Measurements from ENCODE around the gene ADRA2B.
"Not testable (repeated sequence)": the region's sequence is repeated elsewhere in the genome, so short reads cannot be mapped to it uniquely, and the experiment has no call there.

The ADRA2B gene

DNA sequence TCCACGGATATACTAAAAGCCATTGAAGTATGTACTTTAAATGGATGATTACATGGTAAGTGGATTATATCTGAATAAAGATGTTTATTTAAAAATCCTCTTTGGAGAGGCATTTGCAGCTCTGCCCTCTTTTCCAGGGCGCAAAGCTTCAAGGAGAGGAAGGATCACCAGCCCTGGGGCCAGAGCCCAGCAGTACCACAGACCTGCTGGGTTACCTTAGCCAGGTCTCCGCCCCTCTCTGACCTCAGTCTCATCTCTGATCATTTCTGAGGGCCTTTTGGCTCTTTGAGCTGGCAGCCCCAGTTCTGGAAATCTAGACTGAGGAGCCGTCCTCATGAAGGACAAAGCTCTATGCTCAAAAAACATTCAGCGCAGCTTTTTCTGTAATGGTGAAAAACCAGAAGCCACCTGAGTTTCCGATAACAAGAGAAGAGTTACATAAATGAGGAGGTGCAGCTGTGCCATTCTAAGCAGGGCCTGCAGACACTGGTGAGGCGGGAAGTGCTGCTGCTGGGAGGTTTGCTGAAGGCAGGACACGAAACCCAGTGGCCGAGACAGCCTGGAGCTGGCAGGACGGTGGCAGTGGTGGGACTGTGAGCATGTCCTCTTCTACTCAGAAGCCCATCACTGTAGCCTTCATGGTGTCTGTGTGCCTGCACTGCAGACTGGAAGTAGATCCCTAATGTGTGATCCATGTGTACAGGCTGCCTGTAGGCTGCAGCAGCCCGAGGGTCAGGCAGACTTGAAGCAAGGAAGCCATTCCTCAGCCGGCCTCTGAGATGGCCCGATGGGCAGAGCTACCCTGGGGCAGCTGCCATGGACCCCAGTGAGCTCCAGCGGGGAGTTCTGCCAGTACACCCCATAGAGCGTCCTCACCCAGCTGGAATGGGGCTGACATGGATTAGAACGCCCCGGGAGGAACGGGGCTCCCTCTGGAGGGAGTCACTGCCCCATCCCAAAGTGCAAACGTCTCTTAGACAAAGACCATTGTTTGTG, 27.7 kb downstream of the ADRA2B start:
- no peaks in the 10 kb centered on the region for H3K36me3 ChIP-seq (ENCODE audit: control insufficient read depth, insufficient read depth, low read length)
- no peak overlapping the region for H3K27ac ChIP-seq (ENCODE audit: insufficient read depth, low read depth, low read length, poor library complexity, severe bottlenecking)
- H3K4me1 ChIP-seq (ENCODE audit: control insufficient read depth, insufficient read depth, low read length): no peaks in the 10 kb centered on the region
- H3K4me3 ChIP-seq (ENCODE audit: insufficient read depth, low read depth, low read length): no peak overlapping the region
- H3K27me3 ChIP-seq (ENCODE audit: control insufficient read depth, insufficient read depth, low read length, poor library complexity, severe bottlenecking): no peaks in the 10 kb centered on the region
- H3K9me3 ChIP-seq (ENCODE audit: control insufficient read depth, low read length): no peaks in the 10 kb centered on the region
- 87 to 89% methylated on average over 19 of the region's 19 CpGs for WGBS, 2 experiments

DNA sequence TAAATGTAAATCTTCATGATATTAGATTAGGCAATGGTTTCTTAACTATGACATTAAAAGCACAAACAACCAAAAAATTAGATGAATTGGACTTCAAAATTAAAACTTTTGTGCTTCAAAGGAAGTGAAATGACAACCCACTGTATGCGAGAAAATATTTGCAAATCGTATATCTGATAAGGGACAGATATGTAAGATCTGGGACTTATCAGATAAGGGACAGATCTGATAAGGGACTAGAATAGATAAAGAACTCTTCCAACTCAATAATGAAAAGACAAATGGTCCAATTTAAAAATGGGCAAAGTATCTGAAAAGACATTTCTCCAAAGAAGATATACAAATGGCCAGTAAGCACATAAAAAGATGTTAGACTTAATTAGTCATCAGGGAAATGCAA, 29.2 kb downstream of the ADRA2B start:
- no peaks in the 10 kb centered on the region for H3K27me3 ChIP-seq (ENCODE audit: control insufficient read depth, insufficient read depth, low read length, poor library complexity, severe bottlenecking)
- WGBS, 2 experiments: 91 to 93% methylated on average over 2 of the region's 2 CpGs
- no peak overlapping the region for H3K27ac ChIP-seq (ENCODE audit: insufficient read depth, low read depth, low read length, poor library complexity, severe bottlenecking)
- H3K4me1 ChIP-seq (ENCODE audit: control insufficient read depth, insufficient read depth, low read length): no peaks in the 10 kb centered on the region
- no peaks in the 10 kb centered on the region for H3K9me3 ChIP-seq (ENCODE audit: control insufficient read depth, low read length)
- no peak overlapping the region for H3K4me3 ChIP-seq (ENCODE audit: insufficient read depth, low read depth, low read length)
- no peaks in the 10 kb centered on the region for H3K36me3 ChIP-seq (ENCODE audit: control insufficient read depth, insufficient read depth, low read length)

DNA sequence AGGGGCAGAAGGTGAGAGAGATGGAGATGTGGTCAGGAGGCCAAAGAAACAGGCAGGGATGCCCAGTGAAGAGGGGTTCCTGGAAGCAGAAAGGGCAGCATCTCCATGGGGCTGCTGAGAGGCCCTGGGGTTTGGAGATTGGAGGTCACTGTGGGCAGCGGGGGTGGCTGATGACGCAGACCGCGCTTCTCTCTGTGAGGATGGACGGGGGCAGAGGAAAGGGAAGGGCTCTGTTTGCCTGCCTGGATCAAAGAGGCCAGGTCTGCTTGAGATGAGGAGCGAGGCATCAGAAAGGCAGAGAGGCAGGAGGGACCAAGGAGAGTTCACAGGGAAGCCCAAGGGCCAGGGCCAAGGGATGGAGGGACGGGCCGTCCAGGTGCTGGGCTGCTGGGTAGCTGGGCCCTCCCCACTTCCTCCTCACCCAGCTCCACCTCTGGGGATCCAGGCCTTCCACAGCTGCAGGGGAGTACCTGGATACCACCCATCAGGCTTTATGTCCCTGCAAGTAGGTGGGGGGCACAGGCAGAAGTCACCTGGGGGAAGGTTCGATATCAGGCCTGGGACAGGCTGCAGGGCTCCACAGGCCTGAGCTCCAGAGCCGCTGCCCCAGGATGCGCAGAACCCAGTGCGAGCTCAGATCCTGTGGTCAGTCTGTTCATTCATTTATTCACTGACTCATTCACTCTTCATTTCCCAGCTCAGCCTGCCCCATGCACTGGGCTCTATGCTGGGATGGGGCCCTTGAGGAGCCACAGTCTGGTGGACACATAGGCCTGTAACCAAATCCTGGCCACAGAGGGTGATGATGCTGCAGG, 30.6 kb downstream of the ADRA2B start:
- no peaks in the 10 kb centered on the region for H3K9me3 ChIP-seq (ENCODE audit: control insufficient read depth, low read length)
- H3K36me3 ChIP-seq (ENCODE audit: control insufficient read depth, insufficient read depth, low read length): no peaks in the 10 kb centered on the region
- no peak overlapping the region for H3K4me3 ChIP-seq (ENCODE audit: insufficient read depth, low read depth, low read length)
- no peaks in the 10 kb centered on the region for H3K27me3 ChIP-seq (ENCODE audit: control insufficient read depth, insufficient read depth, low read length, poor library complexity, severe bottlenecking)
- no peaks in the 10 kb centered on the region for H3K4me1 ChIP-seq (ENCODE audit: control insufficient read depth, insufficient read depth, low read length)
- 93 to 94% methylated on average over 12 of the region's 12 CpGs for WGBS, 2 experiments
- no peak overlapping the region for H3K27ac ChIP-seq (ENCODE audit: insufficient read depth, low read depth, low read length, poor library complexity, severe bottlenecking)

DNA sequence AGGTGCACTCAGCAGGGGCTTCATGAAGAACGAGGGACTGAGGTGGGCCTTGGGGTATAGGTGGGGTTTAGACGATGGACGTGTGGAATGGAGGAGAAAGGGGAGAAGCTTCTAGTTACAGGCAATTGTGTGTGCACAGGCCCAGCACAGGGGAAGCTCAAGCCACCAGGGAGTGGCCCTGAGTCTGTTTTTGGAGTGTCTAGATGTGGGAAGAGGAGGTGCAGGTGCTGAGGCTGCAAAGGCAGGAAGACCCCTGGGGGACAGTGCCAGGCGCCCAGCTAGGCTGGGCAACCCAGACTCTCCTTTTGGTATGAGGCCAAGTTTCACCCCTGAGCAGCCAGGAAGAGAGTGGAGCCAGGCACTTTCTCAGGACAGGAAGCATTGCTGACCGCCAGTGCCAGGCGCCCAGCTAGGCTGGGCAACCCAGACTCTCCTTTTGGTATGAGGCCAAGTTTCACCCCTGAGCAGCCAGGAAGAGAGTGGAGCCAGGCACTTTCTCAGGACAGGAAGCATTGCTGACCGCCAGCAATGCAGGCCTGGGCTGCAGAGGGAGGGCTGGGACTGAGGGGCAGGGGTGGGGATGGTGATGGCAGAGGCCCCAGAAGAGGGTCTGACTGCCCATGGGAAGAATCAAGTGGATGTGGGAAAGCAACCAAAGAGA, 31.4 kb downstream of the ADRA2B start:
- not testable (repeated sequence) for H3K9me3 ChIP-seq (ENCODE audit: control insufficient read depth, low read length); H3K27ac ChIP-seq (ENCODE audit: insufficient read depth, low read depth, low read length, poor library complexity, severe bottlenecking); H3K4me1 ChIP-seq (ENCODE audit: control insufficient read depth, insufficient read depth, low read length); H3K27me3 ChIP-seq (ENCODE audit: control insufficient read depth, insufficient read depth, low read length, poor library complexity, severe bottlenecking); H3K4me3 ChIP-seq (ENCODE audit: insufficient read depth, low read depth, low read length); H3K36me3 ChIP-seq (ENCODE audit: control insufficient read depth, insufficient read depth, low read length)
- WGBS, 2 experiments: 92 to 94% methylated on average over 5 of the region's 7 CpGs

DNA sequence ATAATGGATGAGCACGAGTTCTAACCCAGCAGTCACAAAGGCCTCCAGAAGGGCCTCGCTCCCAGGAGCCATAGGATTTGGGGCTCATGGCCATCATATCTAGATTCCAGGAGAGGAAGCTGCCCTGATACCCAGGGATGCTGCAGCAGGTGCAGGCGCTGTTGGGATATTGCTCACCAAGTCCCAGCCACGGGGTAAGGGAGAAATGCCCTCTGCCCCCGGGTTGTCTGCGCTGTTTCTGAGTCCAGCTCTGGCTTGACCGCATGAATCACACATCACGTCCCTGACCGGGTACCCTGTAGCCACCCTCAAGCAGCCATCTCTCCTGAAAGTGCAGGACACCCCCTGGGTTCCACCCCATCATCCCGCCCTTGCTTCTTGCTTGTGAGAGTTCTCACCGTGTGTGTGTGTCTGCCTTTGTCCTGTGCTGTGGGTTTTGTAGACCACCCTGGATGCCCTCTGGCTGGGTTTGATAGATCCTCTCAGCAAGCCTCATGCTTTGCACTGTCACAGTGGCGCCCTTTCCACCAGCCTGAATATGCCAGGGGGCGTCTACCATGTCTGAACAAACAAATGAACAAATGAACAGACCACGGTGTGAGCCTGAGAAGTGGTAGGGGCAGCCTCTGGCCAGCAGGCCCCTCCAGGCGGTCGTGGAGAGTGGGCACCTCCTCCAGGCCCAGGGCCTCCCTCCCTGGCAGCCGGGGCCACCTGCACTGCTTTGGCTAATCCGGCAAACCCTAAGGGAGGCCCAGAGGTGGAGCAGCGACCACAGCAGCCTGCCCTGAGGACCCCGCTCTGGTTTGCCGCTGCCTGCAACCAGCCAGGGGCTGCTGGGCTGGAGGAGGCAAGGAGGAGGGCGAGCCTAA, 32.1 kb downstream of the ADRA2B start:
- 92 to 93% methylated on average over 22 of the region's 22 CpGs for WGBS, 2 experiments
- H3K4me1 ChIP-seq (ENCODE audit: control insufficient read depth, insufficient read depth, low read length): no peaks in the 10 kb centered on the region
- no peaks in the 10 kb centered on the region for H3K36me3 ChIP-seq (ENCODE audit: control insufficient read depth, insufficient read depth, low read length)
- H3K27me3 ChIP-seq (ENCODE audit: control insufficient read depth, insufficient read depth, low read length, poor library complexity, severe bottlenecking): no peaks in the 10 kb centered on the region
- H3K9me3 ChIP-seq (ENCODE audit: control insufficient read depth, low read length): no peaks in the 10 kb centered on the region
- no peak overlapping the region for H3K27ac ChIP-seq (ENCODE audit: insufficient read depth, low read depth, low read length, poor library complexity, severe bottlenecking)
- no peak overlapping the region for H3K4me3 ChIP-seq (ENCODE audit: insufficient read depth, low read depth, low read length)

DNA sequence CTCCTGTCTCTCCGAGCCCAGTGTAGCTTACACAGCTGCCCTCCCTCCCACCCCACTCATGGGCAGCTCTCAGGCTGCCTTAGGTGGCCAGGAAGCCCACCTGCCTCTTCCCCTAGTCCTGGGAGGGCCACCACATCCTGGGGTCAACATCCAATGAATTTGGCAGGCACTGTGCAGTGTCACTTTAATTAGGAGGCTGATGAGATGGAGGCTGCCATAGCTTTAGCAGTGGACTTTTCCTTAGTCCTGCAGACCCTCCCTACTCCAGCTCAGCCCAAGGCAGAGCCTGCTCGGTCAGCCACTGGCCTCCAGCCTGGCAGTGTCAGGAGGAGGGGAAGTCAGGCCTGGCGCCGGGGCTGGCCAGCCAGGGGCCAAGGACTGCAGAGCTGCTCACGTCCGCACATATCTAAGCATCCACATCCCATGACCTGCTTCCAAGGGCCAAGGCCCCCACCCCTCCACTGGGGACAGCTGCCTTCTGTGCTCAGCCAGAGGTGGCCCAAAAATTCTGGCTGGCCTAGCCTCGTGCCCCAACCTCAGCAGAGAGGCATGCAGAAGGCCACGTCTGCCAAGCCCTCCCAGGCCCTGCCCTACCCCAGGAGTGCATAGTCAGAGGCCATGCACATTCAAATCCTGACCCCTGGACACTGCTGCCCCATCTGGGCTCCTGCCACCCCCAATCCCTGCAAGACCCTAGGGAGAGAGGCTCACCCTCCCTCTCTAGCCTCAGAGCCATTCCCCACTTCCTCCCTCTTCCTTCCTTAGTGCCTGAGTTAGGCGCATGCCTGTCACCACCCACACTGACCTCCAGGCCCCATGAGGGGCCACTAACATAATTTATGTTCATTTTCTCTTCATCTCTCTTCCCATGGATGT, 33.1 kb downstream of the ADRA2B start:
- H3K4me3 ChIP-seq (ENCODE audit: insufficient read depth, low read depth, low read length): no peak overlapping the region
- WGBS, 2 experiments: 92 to 93% methylated on average over 9 of the region's 9 CpGs
- H3K4me1 ChIP-seq (ENCODE audit: control insufficient read depth, insufficient read depth, low read length): no peaks in the 10 kb centered on the region
- H3K27ac ChIP-seq (ENCODE audit: insufficient read depth, low read depth, low read length, poor library complexity, severe bottlenecking): no peak overlapping the region
- H3K27me3 ChIP-seq (ENCODE audit: control insufficient read depth, insufficient read depth, low read length, poor library complexity, severe bottlenecking): no peaks in the 10 kb centered on the region
- H3K9me3 ChIP-seq (ENCODE audit: control insufficient read depth, low read length): no peaks in the 10 kb centered on the region
- H3K36me3 ChIP-seq (ENCODE audit: control insufficient read depth, insufficient read depth, low read length): no peaks in the 10 kb centered on the region

DNA sequence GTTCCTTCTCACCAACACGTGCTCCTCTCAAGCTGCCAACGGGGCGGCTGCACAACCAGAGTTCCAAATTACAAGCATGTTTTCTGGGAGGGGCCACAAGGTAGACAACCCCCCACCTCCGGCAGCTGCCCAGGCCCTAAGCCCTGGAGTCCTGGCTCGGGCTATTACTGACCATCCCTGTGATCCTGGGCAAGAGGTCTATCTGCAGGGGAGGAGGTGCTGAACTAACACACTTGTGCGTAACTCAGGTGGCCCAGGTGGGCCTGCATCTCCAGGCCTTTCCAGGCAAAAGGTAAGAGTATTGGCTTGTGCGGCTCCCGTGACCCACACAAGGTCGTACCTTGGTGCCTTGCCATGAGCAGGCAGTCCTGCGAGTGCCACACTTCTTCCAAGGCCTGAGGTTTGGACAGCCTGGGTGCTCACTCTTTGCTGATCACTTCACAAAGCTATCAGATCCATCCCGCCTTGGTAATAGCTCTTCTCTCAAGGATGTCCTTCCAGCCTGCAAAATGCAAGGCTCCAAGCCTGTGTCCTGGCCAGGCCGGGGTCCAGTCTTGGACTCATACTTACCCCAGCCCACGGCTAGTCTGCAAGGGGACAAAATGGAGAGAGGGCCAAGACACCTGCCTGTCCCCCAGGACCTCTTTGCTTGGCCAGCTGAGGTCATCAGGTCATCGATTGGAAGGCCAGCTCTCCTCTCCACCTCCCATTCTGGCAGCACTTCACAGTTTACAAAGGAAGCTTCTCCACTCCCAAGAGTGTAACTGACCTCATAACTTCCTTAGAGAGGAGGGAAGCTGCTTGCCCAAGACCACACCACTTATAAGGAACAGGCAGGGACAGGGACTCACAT, 33.9 kb downstream of the ADRA2B start:
- WGBS, 2 experiments: 93 to 95% methylated on average over 14 of the region's 14 CpGs
- Histone ChIP-seq H3K27ac (ENCODE audit: insufficient read depth, low read depth, low read length, poor library complexity, severe bottlenecking) (no peak overlapping the region), H3K4me1 (ENCODE audit: control insufficient read depth, insufficient read depth, low read length) (no peaks in the 10 kb centered on the region), H3K4me3 (ENCODE audit: insufficient read depth, low read depth, low read length) (no peak overlapping the region), H3K36me3 (ENCODE audit: control insufficient read depth, insufficient read depth, low read length) (no peaks in the 10 kb centered on the region), H3K9me3 (ENCODE audit: control insufficient read depth, low read length) (no peaks in the 10 kb centered on the region), H3K27me3 (ENCODE audit: control insufficient read depth, insufficient read depth, low read length, poor library complexity, severe bottlenecking) (no peaks in the 10 kb centered on the region)

DNA sequence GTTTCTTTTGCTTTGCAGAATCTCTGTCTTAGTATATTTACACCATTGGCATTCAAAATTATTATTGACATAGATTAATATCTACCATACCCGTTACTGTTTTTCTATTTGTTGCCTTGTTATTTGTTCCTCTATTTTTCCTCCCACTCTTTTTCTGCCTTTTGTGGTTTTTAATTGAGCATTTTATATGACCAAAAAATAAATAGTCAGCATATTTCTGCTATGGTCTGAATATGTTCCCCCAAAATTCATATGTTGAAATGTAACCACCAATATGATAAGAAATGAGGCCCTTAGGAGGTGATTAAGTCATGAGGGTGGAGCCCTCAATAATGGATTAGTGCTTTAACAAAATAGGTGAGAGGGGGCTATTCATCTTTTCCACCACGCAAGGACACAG, 35.3 kb downstream of the ADRA2B start:
- H3K27ac ChIP-seq (ENCODE audit: insufficient read depth, low read depth, low read length, poor library complexity, severe bottlenecking): no peak overlapping the region
- no peaks in the 10 kb centered on the region for H3K36me3 ChIP-seq (ENCODE audit: control insufficient read depth, insufficient read depth, low read length)
- no peaks in the 10 kb centered on the region for H3K4me1 ChIP-seq (ENCODE audit: control insufficient read depth, insufficient read depth, low read length)
- no peak overlapping the region for H3K4me3 ChIP-seq (ENCODE audit: insufficient read depth, low read depth, low read length)
- no peaks in the 10 kb centered on the region for H3K27me3 ChIP-seq (ENCODE audit: control insufficient read depth, insufficient read depth, low read length, poor library complexity, severe bottlenecking)
- H3K9me3 ChIP-seq (ENCODE audit: control insufficient read depth, low read length): no peaks in the 10 kb centered on the region
- WGBS, 2 experiments: 86 to 92% methylated on average over 1 of the region's 2 CpGs
